Naive thymus-derived CD4-positive, alpha-beta T cell (primary cell): ENCODE results near the gene C6orf132. TPM values are rescaled to one million over a fixed set of nuclear protein-coding genes. Genes with fewer than 3 reads are reported as not detected.

Experiments
- ATAC-seq: fragments of 150-1000 bp; cut with Tn5 transposase; 2 replicates; pipeline ENCODE4 v1.10.0; 2021; ENCODE audit warnings: mild to moderate bottlenecking, moderate library complexity
- CTCF ChIA-PET: fragments of 350-600 bp; sonication (Branson Sonifier 250); formaldehyde crosslinking; loops from one replicate; lab custom pipeline; 2021; ENCODE audit warnings: antibody characterized with exemption; lab: Charles Lee
- POLR2A ChIA-PET: fragments of 350-600 bp; sonication (Branson Sonifier 250); formaldehyde crosslinking; loops from one replicate; lab custom pipeline; 2021; ENCODE audit warnings: antibody characterized with exemption, inconsistent platforms; lab: Charles Lee
- DNase-seq, 9 donors: peaks; one replicate each; pipeline versions ENCODE4 v3.0.0 to v3.0.0-alpha.2; 2020 to 2022; ENCODE audit warnings: mixed read lengths in 1 of 9
- H3K27ac ChIP-seq: one replicate; pipeline ENCODE4 v1.7.0; 2013; ENCODE audit warnings: mild to moderate bottlenecking, low read depth, low read length, moderate library complexity
- H3K27me3 ChIP-seq, 2 donors: one replicate each; pipeline ENCODE4 v1.7.0; 2013; ENCODE audit warnings: low read length in 2 of 2, mild to moderate bottlenecking in 2 of 2, moderate library complexity in 2 of 2; ENCODE audit not compliant: control insufficient read depth in 2 of 2, insufficient read depth in 2 of 2
- H3K36me3 ChIP-seq, 3 experiments: 1 replicate in 2 of 3; 2 replicates in 1 of 3; pipeline ENCODE4 v1.7.0; 2013; ENCODE audit warnings: low read length in 3 of 3, mild to moderate bottlenecking in 3 of 3, moderate library complexity in 1 of 3; ENCODE audit not compliant: insufficient read depth in 3 of 3, control insufficient read depth in 2 of 3
- H3K4me1 ChIP-seq, 2 donors: one replicate each; pipeline ENCODE4 v1.7.0; 2013; ENCODE audit warnings: low read length in 2 of 2, mild to moderate bottlenecking in 2 of 2, moderate library complexity in 1 of 2; ENCODE audit not compliant: control insufficient read depth in 2 of 2, insufficient read depth in 2 of 2
- H3K4me3 ChIP-seq: 2 replicates; pipeline ENCODE4 v1.7.0; 2013; ENCODE audit warnings: mild to moderate bottlenecking, low read length
- H3K9me3 ChIP-seq, 3 experiments: 1 replicate in 2 of 3; 2 replicates in 1 of 3; pipeline ENCODE4 v1.7.0; 2013; ENCODE audit warnings: low read length in 3 of 3; ENCODE audit not compliant: control insufficient read depth in 2 of 3
- H3K27ac Mint-ChIP-seq, 9 donors: one replicate each; pipeline ENCODE4 v1.8.0; 2020 to 2022; ENCODE audit warnings: mixed read lengths in 9 of 9, mild to moderate bottlenecking in 8 of 9, moderate library complexity in 5 of 9, inconsistent platforms in 2 of 9
- H3K27me3 Mint-ChIP-seq, 5 donors: one replicate each; pipeline ENCODE4 v1.8.0; 2021 to 2022; ENCODE audit warnings: mixed read lengths in 5 of 5, mild to moderate bottlenecking in 1 of 5
- H3K36me3 Mint-ChIP-seq, 5 donors: one replicate each; pipeline ENCODE4 v1.8.0; 2020 to 2022; ENCODE audit warnings: mixed read lengths in 5 of 5, mild to moderate bottlenecking in 3 of 5, inconsistent platforms in 1 of 5
- H3K4me1 Mint-ChIP-seq, 7 donors: one replicate each; pipeline ENCODE4 v1.8.0; 2020 to 2022; ENCODE audit warnings: mixed read lengths in 7 of 7, mild to moderate bottlenecking in 3 of 7, inconsistent platforms in 1 of 7
- H3K4me3 Mint-ChIP-seq, 10 donors: one replicate each; pipeline ENCODE4 v1.8.0; 2020 to 2022; ENCODE audit warnings: mild to moderate bottlenecking in 10 of 10, mixed read lengths in 10 of 10, moderate library complexity in 6 of 10, inconsistent platforms in 2 of 10
- H3K9me3 Mint-ChIP-seq, 11 donors: one replicate each; pipeline ENCODE4 v1.8.0; 2020 to 2022; ENCODE audit warnings: mixed read lengths in 11 of 11, mild to moderate bottlenecking in 4 of 11, inconsistent platforms in 1 of 11, moderate library complexity in 1 of 11
- intact Hi-C, 2 donors: fragments of 100-400 bp; cut with micrococcal nuclease; formaldehyde crosslinking; loops; one replicate each; pipeline ENCODE4 v1.15.1; 2023
- polyA plus RNA-seq, 2 donors: library from polyadenylated mRNA; unstranded; fragments of 300-500 nt; fragmentation: Illumina TruSeq; gene quantifications; one replicate each; pipeline ENCODE4 v1.2.3, GENCODE V29; 2021
- total RNA-seq, 6 experiments: library from RNA in 5 of 6; stranded (reverse) in 5 of 6; gene quantifications; 1 replicate in 5 of 6; 2 replicates in 1 of 6; pipeline ENCODE4 v1.2.3 and lab custom pipeline; 2021 to 2026

C6orf132 gene
- total and polyA plus RNA-seq, 7 experiments from 2014 or later: 0.07 TPM; not detected in 6

- no peak for DNase-seq
- ChIA-PET POLR2A (no interaction called here), CTCF (no interaction called here)
- H3K4me1 ChIP-seq: no peaks in the 10 kb centered on the region
- no peaks in the 10 kb centered on the region for H3K36me3 ChIP-seq
- H3K9me3 Mint-ChIP-seq: no peaks in the 10 kb centered on the region
- peak overlapping the region in 1 of 9 donors; percentile 22 for H3K27ac Mint-ChIP-seq
- H3K9me3 ChIP-seq: no peaks in the 10 kb centered on the region
- no peak for ATAC-seq
- no peak overlapping the region for H3K27ac ChIP-seq
- H3K27me3 Mint-ChIP-seq: peaks cover 0 to 4% (median 0%) of the 10 kb centered on the region in 5 donors
- no peak overlapping the region for H3K4me3 ChIP-seq
- H3K4me1 Mint-ChIP-seq: peaks cover 0 to 2% (median 1%) of the 10 kb centered on the region in 7 donors
- intact Hi-C loops: no loop called here
- H3K27me3 ChIP-seq: no peaks in the 10 kb centered on the region
- H3K36me3 Mint-ChIP-seq: no peaks in the 10 kb centered on the region
- no peak overlapping the region for H3K4me3 Mint-ChIP-seq
These were observed 10.9 kb downstream of the C6orf132 start for GRCh38 chr6:42131531-42131930.

- Mint-ChIP-seq H3K36me3 (no peaks in the 10 kb centered on the region), H3K4me3 (no peak overlapping the region), H3K9me3 (no peaks in the 10 kb centered on the region), H3K4me1 (no peaks in the 10 kb centered on the region), H3K27me3 (peaks cover 0 to 3% (median 0%) of the 10 kb centered on the region in 5 donors), H3K27ac (no peak overlapping the region)
- POLR2A ChIA-PET: no interaction called here
- Histone ChIP-seq H3K4me1 (no peaks in the 10 kb centered on the region), H3K27ac (no peak overlapping the region), H3K9me3 (no peaks in the 10 kb centered on the region), H3K36me3 (no peaks in the 10 kb centered on the region), H3K27me3 (no peaks in the 10 kb centered on the region), H3K4me3 (no peak overlapping the region)
- DNase-seq (no peak), ATAC-seq (no peak)
- CTCF ChIA-PET: no interaction called here
- intact Hi-C loops: no loop called here
These were observed 13.1 kb downstream of the C6orf132 start for GRCh38 chr6:42129360-42129676.

- H3K4me3 ChIP-seq: no peak overlapping the region
- no peak overlapping the region for H3K4me3 Mint-ChIP-seq
- no peak overlapping the region for H3K27ac ChIP-seq
- ATAC-seq (no peak), DNase-seq (no peak)
- no peaks in the 10 kb centered on the region for H3K36me3 ChIP-seq
- intact Hi-C loops: no loop called here
- no peak overlapping the region for H3K27ac Mint-ChIP-seq
- H3K27me3 ChIP-seq: no peaks in the 10 kb centered on the region
- H3K27me3 Mint-ChIP-seq: peaks cover 0 to 3% (median 0%) of the 10 kb centered on the region in 5 donors
- H3K4me1 ChIP-seq: no peaks in the 10 kb centered on the region
- POLR2A ChIA-PET: no interaction called here
- no peaks in the 10 kb centered on the region for H3K9me3 Mint-ChIP-seq
- H3K9me3 ChIP-seq: no peaks in the 10 kb centered on the region
- no peaks in the 10 kb centered on the region for H3K4me1 Mint-ChIP-seq
- H3K36me3 Mint-ChIP-seq: no peaks in the 10 kb centered on the region
- CTCF ChIA-PET: no interaction called here
These were observed 13.7 kb downstream of the C6orf132 start for GRCh38 chr6:42128460-42129359.

- H3K4me3 Mint-ChIP-seq: no peak overlapping the region
- DNase-seq (no peak), ATAC-seq (no peak)
- H3K36me3 Mint-ChIP-seq: no peaks in the 10 kb centered on the region
- no peaks in the 10 kb centered on the region for H3K9me3 ChIP-seq
- intact Hi-C loops: no loop called here
- no peaks in the 10 kb centered on the region for H3K9me3 Mint-ChIP-seq
- CTCF ChIA-PET: no interaction called here
- peaks cover 0 to 2% (median 0%) of the 10 kb centered on the region in 7 donors for H3K4me1 Mint-ChIP-seq
- H3K27me3 ChIP-seq: no peaks in the 10 kb centered on the region
- H3K36me3 ChIP-seq: no peaks in the 10 kb centered on the region
- no peak overlapping the region for H3K4me3 ChIP-seq
- no peak overlapping the region for H3K27ac ChIP-seq
- no peaks in the 10 kb centered on the region for H3K4me1 ChIP-seq
- no peaks in the 10 kb centered on the region for H3K27me3 Mint-ChIP-seq
- POLR2A ChIA-PET: interaction anchor here (0.7 kb wide), 1 partner anchor 501 kb away, joined by 5 read pairs; no protein-coding TSS in a partner anchor
- no peak overlapping the region for H3K27ac Mint-ChIP-seq
These were observed 16.8 kb downstream of the C6orf132 start for GRCh38 chr6:42125663-42126062.

GRCh38 chr6:42125231-42125630 is 17.2 kb downstream of the C6orf132 start:
- Mint-ChIP-seq H3K9me3 (no peaks in the 10 kb centered on the region), H3K4me3 (no peak overlapping the region), H3K27me3 (no peaks in the 10 kb centered on the region), H3K36me3 (no peaks in the 10 kb centered on the region), H3K27ac (no peak overlapping the region), H3K4me1 (peaks cover 0 to 2% (median 0%) of the 10 kb centered on the region in 7 donors)
- CTCF ChIA-PET: no interaction called here
- DNase-seq (no peak), ATAC-seq (no peak)
- no peaks in the 10 kb centered on the region for H3K4me1 ChIP-seq
- H3K4me3 ChIP-seq: no peak overlapping the region
- intact Hi-C loops: no loop called here
- POLR2A ChIA-PET: interaction anchor here (0.7 kb wide), 1 partner anchor 501 kb away, joined by 5 read pairs; no protein-coding TSS in a partner anchor
- no peaks in the 10 kb centered on the region for H3K27me3 ChIP-seq
- H3K9me3 ChIP-seq: no peaks in the 10 kb centered on the region
- no peaks in the 10 kb centered on the region for H3K36me3 ChIP-seq
- H3K27ac ChIP-seq: no peak overlapping the region

GRCh38 chr6:42124223-42124836 is 18.1 kb downstream of the C6orf132 start:
- Mint-ChIP-seq H3K9me3 (no peaks in the 10 kb centered on the region), H3K27ac (no peak overlapping the region)
- ATAC-seq: no peak

More at GRCh38 chr6:42124223-42124836, 18.1 kb downstream of the C6orf132 start:
- no peak overlapping the region for H3K4me3 Mint-ChIP-seq
- no peaks in the 10 kb centered on the region for H3K36me3 ChIP-seq
- H3K27me3 Mint-ChIP-seq: no peaks in the 10 kb centered on the region
- H3K4me1 Mint-ChIP-seq: peaks cover 0 to 2% (median 0%) of the 10 kb centered on the region in 7 donors
- POLR2A ChIA-PET: no interaction called here
- intact Hi-C loops: no loop called here
- H3K9me3 ChIP-seq: no peaks in the 10 kb centered on the region
- H3K36me3 Mint-ChIP-seq: no peaks in the 10 kb centered on the region
- no peak overlapping the region for H3K4me3 ChIP-seq
- no peaks in the 10 kb centered on the region for H3K4me1 ChIP-seq
- no peak overlapping the region for H3K27ac ChIP-seq
- CTCF ChIA-PET: no interaction called here
- DNase-seq: no peak
- no peaks in the 10 kb centered on the region for H3K27me3 ChIP-seq
